SIG-M5 (cell line): ENCODE measurements around the gene PLCH1.
"Not testable (repeated sequence)": the region's sequence is repeated elsewhere in the genome, so short reads cannot be mapped to it uniquely, and the experiment has no call there.

ENCODE experiments used
- DNase-seq: peaks from one replicate; lab custom pipeline; 2025; lab: John Stamatoyannopoulos, UW

PLCH1 gene

DNA sequence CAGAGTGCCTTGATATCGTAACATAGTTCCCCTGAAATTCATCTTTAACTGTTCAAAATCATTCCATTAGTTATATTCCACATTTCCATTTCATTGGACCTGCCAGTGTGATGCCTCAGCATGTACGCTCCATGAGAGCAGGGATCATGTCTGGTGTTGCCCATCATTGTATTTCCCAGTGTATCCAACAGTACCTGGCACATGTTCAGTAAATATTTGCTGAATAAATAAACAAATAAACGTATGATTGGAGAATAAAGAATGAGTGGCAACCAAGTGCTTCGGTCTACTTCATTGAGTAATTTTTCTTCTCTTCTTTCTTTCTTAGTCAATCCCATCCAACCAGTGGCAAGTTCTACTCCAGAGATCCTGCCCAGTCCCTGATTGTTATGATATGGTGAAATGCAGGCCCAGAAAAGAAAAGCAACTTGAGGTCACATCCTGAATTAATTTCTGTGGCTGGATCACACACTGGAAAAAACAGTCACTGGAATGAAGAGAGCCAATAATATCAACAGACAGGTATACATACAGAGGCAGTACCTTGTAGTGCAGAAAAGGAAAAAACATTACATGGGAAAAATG lies 101.2 kb downstream of the PLCH1 start:
- DNase-seq, result no peak

DNA sequence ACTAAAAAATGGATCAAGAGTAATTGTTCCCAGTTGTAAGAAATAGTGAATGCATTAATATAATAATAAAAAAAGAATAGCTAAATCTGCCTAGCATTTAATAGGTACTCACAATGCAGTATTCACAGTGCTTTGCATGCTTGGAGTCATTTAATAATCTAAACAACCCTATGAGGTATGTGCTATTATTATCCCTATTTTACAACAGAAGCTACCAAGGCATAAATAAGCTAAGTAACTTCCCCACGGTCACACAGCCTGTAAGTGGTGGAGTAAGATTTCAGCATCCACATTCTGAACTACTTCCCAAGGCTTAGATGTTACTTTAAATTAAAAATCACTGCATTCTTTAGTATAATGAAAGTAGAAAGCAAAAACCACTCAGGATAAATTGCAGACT lies 102.9 kb downstream of the PLCH1 start:
- DNase-seq, result no peak

DNA sequence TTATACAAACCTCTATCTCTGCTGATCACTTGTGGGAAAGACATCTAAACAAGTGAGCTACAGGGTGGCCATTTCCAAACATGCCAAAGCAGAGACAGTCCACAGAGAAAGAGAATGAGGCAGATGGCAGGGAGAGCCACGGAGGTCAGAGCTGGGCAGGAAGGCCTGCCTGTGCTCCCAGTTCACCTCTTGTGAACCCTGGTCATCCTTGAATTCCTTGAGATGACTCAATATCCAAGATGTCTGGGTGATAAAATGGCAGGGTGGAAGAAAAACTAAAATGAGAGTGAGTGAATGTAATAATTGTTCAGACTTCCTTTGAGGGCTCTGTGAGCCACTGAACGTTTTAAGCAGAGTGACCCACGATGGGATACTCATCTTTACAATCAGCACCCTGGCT lies 104.8 kb downstream of the PLCH1 start:
- no peak for DNase-seq

DNA sequence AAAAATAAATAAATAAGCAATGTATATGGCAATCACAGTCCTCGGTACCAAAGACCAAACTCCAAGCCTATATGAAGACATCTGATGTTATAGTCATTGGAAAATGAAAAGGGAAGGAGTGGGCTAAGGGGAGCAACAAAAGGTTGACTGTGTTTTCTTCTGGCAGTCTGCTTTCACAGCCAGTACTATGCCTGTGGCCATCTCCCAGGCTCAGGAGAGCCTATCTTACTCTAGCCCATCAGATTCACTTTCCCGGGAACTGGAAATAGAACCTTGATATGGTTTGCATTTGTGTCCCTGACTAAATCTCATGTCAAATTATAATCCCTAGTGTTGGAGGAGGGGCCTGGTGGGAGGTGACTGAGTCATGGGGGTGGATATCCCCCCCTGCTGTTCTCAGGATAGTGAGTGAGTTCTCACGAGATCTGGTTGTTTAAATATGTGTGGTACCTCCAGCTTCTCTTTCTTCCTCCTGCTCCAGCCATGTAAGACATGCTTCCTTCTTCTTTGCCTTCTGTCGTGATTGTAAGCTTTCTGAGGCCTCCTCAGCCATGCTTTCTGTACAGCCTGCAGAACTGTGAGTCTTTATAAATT lies 105.3 kb downstream of the PLCH1 start:
- DNase-seq, result no peak

DNA sequence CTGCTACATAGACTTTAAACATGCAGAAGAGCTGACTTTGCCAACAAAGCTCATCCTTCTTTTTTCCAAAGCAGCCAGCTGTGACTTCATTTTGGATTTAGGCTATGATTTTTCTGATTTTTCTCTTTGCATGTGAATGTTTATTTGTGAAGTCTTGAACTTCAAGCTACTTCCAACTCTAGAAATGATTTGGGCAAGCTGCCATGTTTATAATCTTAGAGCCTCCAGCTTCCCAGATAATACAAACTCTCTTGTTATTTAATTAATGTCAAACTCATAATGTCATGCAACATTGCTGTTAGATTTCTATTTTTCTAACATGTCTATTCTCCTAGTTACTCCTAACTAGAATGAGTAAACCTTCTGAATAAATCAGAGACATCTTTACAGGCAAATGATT lies 106.4 kb downstream of the PLCH1 start:
- DNase-seq, result not testable (repeated sequence)

DNA sequence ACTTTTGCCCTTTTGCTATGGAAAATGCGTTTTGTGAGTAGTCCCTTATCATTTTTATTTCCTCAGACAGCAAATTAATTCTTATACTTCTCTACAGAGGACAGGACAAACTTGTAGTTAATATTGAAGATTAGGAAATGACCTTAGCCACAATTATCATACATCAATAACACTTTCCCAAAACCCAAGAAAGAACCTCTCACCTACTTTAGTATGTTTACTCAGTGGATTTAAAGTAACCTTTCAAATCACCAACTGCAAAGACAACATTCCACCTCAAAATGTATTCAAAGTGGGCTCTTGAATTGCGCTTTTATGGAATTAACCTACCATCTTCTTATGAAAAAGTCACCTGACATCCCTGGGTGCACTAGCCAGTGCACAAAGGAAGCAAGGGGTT lies 107.3 kb downstream of the PLCH1 start:
- no peak for DNase-seq

DNA sequence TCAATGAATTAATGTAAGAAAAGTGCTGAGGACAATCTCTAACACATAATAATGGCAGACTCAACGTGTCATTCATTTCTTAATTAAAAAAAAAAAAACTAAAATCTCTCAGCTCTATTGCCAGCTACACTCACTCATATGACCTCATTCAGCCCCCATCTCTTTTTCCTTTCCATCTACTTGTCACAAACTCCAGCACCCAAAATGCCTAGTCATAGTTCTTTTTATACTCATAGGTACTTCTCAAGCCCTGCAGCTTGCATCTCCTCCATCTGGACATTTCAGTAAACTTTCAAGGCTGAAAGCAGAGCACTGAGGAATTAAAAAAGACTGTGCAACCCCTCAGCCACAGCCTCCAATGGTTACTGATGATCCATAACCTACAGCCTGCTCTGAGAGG lies 109.8 kb downstream of the PLCH1 start:
- DNase-seq, result no peak

DNA sequence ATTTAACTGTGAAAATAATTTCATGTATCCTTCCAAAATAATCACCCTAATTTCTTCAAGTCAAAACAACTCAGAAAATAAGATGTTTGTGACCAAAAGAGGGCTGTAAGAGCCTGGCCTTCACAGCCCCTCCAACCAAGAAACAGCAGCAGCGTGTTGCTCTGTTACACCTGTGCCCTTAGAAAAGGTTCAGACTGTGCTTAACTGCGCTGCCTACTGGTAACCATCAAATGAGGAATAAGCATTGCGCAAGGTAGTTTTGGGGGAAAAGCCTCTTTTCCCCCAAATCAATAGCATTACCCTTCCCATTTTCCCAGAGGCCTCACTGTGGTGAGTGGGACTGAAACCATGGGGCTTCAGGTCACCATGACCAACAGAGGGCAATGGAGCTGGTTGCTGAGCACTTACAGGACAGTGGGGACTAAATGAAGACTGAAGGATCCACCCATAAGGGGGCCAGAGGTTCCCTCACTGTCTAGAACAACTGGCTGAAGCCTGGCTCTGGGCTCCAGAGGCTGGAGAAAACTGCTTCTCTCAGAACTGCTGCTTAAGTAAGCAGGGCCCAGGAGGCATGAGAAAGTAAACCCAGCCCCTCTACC lies 110.7 kb downstream of the PLCH1 start:
- DNase-seq, result no peak

DNA sequence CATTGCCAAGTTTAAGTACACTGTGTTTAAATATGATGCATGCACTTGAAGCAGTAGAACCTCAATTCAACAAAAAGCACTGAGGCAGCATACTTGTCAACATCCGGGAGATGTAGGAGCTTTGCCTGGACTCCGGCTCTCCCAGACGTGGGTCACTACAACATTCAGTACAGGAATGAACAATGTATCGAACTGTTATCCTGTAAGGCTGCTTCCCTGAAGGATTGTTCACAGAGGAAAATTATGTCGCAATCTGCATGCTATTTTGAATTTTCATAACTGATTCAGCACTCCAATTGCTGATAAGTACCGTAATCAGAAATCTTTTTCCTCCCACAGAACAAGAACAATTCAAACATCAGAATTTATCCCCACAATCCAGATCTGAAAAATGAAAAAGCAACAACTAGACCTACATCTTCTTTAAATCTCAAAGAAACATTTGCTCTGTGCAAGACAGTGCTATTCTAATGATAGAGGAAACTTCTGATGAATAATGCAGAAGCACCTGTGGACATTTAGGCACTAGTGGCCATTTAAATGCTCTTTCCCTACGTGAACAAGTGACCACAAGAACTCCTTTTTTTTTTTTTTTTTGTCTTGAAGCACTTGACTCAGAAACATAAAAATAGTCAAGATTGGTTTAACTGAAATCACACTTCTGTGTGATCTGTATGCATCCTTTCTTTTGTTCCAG lies 113.4 kb downstream of the PLCH1 start:
- no peak for DNase-seq

DNA sequence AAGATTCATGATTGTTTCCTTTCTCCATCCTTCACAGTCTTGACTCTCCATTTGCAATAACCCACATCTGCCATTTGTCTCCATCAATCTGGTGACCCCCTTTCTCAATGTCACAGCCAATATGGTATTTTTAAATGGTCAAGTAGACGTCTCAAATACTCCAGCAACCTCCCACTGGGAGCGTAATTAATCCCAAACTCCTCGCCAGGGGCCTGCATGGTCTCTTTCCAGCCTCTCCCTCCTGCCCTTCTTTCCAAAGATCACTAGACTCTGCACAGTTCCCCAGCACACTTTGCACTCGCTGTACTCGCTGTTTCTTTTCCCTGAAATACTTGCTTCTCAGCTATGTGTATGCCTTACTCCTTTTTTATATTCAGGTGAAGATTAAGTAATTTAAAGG lies 115.3 kb downstream of the PLCH1 start:
- DNase-seq, result no peak

DNA sequence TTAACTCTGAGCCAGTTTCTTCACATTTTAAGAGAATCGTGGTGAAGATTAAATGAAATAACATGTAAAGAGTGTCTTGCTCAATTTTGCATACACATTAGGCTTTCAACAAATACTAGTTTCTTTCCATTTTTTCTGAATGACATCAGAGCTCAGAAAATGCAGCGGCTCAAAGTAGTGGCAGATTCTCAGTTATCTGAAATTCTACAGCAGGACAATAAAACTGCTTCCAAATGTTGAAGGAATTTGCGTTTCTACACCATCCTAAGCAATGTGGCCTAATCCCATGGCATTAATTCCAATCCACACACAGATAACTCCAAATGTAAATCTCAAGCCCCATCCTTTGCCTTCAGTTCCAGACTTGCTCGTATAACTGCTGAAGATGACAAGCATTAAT lies 115.8 kb downstream of the PLCH1 start:
- no peak for DNase-seq

DNA sequence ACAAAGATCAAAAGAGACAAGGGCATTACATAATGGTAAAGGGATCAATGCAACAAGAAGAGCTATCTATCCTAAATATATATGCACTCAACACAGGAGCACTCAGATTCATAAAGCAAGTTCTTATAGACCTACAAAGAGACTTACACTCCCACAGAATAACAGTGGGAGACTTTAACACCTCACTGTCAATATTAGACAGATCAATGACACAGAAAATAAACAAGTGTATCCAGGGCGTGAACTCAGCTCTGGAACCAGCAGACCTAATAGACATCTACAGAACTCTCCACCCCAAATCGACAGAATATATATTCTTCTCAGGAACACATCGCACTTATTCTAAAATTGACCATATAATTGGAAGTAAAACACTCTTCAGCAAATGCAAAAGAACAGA lies 122.2 kb downstream of the PLCH1 start:
- not testable (repeated sequence) for DNase-seq

DNA sequence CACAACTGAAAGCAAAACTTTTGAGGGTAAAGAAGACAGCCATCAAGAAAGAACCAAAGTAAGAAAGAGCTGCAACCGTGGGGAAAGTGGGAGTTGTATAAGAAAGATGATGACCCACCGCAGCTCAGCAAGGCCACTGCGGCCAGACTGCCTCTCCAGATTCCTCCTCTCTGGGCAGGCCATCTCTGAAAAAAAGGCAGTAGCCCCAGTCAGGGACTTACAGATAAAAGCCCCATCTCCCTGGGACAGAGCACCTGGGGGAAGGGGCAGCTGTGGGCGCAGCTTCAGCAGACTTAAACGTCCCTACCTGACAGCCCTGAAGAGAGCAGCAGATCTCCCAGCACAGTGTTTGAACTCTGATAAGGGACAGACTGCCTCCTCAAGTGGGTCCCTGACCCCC lies 124.3 kb downstream of the PLCH1 start:
- not testable (repeated sequence) for DNase-seq

DNA sequence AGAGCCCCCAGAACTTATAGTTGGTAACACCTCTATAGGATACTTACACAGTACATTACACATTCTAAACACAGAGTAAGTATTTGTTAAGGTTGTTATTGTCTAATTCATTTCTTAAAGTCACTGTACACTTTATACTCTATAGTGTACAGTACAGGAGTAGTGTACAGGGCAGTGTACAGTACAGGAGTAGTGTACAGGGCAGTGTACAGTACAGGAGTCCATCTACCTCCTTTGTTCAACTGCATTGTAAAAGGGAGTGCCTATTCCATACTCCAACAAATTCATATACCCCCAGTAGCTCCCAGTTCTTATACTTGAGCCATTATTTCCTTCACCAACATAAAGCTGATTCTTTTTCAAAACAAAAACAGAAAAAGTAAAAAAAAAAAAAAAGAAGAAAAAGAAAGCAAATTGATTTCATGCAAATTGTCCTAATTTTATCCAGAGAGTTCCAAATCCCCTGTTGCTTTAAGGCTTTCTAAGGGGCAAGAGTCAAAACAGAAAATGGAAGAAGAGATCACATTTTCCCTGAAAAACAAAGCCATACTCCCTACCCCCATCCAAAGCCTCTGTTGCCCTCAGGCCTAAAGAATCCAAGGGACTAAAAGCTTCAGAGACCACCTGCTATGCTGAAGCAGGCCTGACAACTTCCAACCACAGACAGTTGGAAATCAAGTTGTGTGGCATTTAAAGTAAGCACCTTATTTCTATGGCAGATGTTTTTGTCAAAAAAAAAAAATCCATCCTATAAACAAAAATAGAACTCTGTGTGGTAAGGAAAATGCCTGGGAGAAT lies 125.6 kb downstream of the PLCH1 start:
- DNase-seq, result no peak

DNA sequence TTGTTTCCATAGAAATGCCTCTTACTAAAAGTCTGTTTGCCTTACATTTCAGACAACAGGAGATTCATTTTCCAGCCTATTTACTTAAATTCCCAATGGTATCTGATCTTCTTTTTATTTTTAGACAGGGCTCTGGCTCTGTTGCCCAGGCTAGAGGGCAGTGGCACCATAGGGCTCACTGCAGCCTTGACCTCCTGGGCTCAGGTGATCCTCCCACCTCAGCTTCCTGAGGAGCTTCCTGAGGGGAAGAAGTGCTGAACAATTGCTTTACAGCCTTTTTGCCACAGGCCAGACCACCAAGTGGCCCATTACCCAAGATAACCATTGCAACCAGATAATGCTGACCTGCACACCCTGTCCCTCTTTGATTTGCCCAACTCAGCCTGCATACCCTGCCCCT lies 126.3 kb downstream of the PLCH1 start:
- DNase-seq, result no peak

DNA sequence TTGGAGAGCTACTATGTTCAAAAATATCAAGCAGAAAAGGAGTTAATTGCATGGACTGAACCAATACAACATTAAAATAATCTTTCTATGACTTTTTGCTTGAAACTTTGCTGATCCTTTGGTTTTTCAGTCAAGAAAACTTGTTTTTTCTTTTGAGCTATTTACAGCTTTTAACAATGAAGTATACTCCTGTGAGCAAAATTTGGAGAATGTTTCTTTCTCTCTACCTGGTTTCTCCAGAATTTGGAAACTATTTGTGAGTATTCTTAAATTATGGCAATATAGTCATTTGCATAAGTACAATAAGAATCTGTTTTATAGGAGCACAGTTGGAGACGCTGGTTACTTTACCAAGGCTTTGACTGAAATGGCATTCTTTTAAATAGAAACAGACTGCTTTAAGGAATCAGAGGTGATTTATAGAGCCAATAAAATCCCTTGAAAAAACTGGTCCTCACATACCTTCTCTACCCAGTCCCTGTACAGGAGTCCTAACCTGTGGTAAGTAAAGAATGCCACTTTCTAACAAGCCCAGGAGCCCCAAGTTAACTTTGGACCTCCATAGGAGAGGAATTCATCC lies 127.4 kb downstream of the PLCH1 start:
- DNase-seq, result no peak

DNA sequence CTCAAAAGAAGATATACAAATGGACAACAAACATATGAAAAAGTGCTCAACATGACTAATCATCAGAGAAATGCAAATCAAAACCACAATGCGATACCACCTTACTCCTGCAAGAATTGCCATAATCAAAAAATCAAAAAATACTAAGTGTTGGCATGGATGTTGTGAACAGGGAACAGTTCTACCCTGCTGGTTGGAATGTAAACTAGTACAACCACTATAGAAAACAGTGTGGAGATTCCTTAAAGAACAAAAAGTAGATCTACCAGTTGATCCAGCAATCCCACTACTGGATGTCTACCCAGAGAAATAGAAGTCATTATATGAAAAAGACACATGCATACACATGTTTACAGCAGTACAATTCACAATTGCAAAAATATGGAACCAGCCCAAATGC lies 129.7 kb downstream of the PLCH1 start:
- not testable (repeated sequence) for DNase-seq

DNA sequence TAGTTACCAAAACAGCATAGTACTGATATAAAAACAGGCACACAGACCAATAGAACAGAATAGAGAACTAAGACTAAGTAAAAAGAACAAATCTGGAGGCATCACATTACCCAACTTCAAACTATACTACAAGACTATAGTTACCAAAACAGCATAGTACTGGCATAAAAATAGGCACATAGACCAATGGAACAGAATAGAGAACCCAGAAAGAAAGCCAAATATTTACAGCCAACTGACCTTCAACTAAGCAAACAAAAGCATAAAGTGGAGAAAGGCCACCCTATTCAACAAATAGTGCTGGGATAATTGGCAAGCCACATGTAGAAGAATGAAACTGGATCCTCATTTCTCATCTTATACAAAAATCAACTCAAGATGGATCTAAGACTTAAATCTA lies 130.5 kb downstream of the PLCH1 start:
- DNase-seq, result not testable (repeated sequence)

DNA sequence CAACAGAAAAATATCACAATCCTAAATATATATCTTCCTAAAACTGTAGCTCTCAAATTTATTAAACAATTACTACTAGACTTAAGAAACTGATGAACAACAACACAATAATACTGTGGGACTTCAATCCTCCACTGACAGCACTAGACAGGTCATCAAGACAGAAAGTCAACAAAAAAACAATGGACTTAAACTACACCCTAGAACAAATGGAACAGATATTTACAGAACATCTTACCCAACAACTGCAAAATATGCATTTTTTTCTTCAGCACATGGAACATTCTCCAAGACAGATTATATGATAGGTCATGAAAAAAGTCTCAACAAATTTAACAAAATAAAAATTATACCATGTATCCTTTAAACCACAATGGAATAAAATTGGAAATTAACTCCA lies 133.4 kb downstream of the PLCH1 start:
- DNase-seq, result no peak

DNA sequence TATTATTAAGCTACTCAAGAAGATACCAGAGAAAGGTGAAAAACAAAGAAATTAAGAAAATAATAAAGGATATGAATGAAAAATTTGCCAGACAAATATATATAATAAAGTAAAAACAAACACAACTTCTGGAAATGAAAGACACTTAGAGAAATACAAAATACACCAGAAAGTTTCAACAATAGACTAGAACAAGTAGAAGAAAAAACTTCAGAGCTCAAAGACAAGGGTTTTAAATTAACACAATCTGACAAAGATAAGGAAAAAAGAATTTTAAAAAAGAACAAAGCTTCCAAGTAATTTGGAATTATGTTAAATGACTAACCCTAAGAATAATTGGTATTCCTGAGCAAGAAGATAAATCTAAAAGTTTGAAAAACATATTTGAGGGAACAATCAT lies 135.3 kb downstream of the PLCH1 start:
- DNase-seq, result no peak

DNA sequence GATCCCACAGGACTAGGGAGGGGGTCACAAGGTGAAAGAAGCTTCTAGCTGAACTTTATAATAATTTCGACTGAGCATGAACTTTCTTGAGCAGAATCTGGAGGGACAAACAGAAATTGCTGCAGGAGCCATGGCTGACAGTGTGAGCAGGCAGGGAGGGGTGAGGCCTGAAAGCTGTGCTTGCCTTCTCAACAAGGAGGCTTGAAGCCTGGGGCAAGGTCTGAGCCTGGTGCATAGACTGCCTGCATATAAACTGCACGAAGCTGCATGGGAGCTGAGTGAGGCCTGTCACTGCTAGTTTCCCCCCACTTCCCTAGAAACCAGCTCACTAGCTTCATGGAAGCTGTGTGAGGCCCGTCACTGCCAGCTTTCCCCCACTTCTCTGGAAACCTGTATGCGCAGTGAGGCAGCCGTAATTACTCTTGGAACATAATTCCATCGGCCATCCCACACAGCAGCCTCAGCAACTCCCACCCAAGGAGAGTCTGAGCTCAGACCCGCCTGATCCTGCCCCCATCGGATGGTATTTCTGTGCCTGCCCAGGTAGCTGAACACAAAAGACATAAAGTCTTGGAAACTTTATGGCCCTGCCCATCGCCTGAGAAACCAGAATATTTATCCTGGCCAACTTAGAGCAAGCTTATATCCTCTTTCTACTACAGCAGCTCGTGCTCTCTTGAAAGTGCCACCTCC lies 136.5 kb downstream of the PLCH1 start:
- DNase-seq, result no peak

DNA sequence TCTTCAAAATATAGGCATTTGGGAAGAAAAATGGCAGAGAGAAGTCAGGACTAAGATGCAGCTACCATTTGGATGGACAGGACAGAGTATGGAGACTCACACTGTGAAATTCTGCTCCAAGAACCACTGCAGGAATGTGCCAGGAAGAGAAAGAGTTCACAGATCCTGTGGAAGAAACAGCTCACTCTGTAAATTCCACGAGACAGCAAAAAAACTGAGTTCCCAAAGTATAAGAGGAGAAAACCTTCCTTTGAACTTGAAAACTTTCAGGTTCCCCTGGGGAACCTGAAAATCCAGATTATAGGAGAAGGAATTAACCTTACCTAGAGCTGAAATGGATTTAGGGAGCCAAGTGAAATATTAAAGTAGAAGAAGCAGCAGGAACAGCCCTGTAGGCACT lies 137.1 kb downstream of the PLCH1 start:
- no peak for DNase-seq
